GM12892 (cell line): ENCODE measurements around the gene SNRNP27.

Experiments
- POLR2A ChIP-seq: IDR thresholded peaks from 2 replicates; pipeline ENCODE4 v1.6.1; 2011; ENCODE audit warnings: low read depth, low read length, control low read depth
- POLR2AphosphoS5 ChIP-seq: IDR thresholded peaks from 2 replicates; pipeline ENCODE4 v1.6.1; 2011; ENCODE audit warnings: low read depth, low read length, control low read depth
- TAF1 ChIP-seq: IDR thresholded peaks from 2 replicates; pipeline ENCODE4 v1.6.1; 2011; ENCODE audit warnings: low read depth, mild to moderate bottlenecking, control low read depth, low read length, borderline replicate concordance

- no peak for TF ChIP-seq POLR2AphosphoS5
- TF ChIP-seq POLR2A, result no peak
- TF ChIP-seq TAF1, result no peak
Measured at GRCh38 chr2:69944756-69945155, 51.0 kb downstream of the SNRNP27 start.
